Endometrial microvascular endothelial cells (primary cell): ENCODE measurements around the gene AHR. TPM values are rescaled to one million over a fixed set of nuclear protein-coding genes. Genes with fewer than 3 reads are reported as not detected.

Source experiments
- in situ Hi-C: cut with HindIII; loops from 2 replicates; pipeline ENCODE4 v1.10.0; 2017; ENCODE audit warnings: low sequenced_read_pairs, low pct_unique_long_range_greater_than_20kb; ENCODE audit errors: inconsistent ontology term
- total RNA-seq: library from RNA; depleted of rRNA; stranded (reverse); fragments of >200 nt; gene quantifications from one replicate; pipeline ENCODE4 v1.2.3, GENCODE V29; 2015; ENCODE audit errors: inconsistent ontology term

Gene AHR
- total RNA-seq, 1 donor from 2014 or later = 92.1 TPM

DNA sequence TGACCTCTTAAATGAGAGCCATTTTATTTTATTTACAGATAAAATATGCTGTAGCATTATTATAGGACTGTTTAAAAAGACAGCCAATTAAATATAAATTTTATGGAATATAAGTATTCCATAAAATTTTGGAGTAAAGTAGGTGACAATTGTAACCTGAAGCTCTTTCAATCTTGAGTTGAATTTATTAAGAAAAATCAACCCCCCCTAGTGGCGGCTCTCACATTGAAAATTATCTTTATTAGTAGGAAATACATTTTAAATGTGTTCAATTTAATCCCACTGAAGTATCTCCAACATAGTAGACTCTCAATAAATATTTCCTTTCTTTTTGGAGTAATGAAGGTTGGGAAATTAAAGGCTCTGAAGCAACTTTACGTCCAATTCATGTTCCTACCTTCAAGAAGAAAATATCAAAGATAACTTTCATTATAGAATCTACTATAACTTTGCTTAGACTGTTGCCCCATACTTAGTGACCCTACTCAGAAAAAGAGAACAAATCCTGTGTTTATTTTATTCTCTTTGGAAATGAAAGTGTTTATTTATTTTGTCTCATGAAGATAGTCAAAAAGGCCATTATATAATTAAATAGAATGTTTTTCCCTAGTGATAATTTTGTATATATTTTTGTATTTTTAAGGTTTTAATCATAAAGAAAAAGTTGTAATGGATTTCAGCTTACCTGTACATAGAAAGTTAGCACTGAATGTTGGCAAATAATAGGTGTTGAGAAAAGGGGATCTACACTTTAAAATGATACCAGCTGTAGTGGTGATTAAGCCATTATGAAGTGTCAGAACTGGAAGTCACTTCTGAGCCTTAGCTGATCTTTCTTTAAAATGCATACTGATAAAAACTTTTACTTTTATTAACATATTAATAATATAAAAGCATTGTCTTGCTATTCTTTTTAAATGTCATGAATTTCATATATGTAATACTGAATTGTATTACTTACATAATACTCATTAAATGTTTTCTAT lies 3.3 kb downstream of the AHR start:
- in situ Hi-C loops = no loop called here

DNA sequence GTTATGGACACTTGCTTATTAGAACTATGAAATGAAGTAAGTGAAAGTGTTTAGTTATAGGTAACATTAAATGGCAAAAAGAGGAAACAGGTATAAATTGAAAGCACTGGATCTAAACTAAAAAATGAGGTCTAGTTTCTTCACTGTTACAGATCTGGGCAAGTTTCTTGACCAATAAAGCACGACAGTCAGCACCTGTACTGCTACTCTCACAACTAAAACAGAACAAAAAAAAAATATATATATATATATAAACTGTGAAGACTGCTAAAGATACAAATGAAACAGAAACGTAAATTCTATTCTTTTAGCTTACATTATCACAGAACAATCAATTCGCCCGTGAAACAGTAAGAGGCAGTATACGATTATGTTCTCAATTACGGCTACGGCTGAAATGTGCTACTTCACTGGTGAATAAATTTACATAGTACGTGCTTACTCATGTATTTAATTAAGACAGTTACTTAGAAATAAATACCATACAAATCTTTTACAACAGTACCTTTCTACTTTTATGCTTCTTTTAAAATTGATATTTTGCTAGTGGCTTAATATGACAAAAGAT lies 4.2 kb downstream of the AHR start:
- in situ Hi-C loops = no loop called here

DNA sequence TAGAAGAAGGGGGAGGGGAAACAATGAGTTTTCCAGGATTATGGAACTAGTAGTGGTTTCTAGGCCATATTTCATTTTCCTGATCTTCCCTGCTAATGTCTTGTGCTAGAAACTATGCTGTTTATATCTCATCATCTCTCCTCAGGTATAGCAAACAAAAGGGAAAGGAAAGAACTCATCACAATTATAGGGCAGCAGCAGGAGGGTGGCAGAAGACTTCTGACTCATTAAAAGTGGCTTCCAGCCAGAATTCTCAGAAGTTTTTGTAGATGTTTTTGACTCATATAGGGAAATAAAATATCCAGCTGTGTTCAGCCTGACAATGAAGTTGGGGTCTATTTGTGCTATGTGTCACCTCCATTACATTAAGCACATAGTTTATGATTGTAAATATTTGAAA lies 6.5 kb downstream of the AHR start:
- in situ Hi-C loops = no loop called here

DNA sequence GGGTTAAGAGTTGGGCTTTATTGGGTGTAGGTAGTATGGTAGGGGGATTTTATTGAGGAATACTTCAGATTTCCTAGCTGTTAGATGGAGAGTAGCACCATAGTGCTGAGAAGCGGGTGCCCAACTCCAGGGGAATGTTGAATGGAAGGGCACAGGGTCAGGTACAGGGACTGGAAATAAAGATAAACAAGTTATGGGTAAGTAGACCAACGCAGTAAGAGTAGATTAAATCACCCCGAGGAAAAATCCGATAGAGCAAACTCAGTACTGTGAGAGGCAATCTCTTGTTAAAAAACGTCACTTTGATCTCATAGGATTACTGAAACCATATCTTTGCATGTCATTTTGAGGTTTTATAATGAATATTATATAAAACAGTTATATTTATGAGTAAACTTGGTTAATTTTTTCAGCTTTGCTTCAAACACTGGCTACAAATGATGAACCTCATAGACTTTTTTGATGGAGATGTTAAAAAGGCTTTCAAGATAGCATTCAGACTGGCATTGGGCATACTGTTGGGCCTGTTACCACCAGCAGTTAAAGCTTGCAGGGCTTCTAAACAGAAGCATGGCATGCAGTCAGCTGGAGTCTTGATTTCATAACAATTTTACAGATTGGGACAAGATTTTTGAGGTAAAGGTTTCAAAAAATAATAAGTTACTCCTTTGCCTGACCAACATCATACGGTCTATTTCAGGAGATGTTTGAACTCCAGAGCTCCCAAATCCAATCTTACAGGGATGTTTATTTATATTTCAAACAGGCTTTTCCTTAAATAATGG lies 7.1 kb downstream of the AHR start:
- in situ Hi-C loops = no loop called here

DNA sequence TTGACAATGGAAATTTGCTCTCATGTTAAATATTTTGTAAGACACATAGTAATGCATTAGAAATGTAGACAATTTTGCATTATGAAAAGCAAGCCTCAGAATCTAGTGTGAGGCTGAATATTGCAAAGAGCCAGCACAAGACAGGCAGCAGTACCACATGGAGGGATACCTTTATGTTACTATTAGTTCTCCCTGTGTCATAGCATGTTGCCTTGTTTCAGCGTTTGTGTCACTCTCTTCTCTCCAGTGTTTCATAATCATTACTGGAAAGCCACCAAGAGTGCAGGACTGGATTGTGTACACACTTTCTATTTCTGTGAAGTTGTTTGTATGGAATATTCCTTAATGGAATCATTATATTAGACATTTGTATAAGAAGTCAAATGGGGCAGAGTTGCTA lies 8.5 kb downstream of the AHR start:
- in situ Hi-C loops = no loop called here

DNA sequence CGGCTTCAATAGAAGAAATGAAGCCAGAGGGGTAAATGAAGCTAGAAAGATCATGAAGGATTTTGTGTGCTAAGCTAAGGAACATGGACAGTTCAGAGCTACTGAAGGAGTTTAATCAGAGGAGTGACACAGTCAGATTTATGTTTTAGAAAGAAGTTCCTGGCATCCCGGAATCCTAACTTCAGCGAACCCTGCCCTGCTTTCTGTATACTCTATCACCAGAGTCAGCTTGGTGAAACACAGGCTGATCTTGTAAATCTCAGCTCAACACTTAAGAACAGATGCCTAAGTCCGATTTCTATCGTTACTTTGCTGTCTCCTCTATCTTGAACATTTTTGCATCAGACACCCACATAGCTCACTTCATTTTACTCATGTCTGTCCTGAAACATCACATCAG lies 9.1 kb downstream of the AHR start:
- in situ Hi-C loops = no loop called here

DNA sequence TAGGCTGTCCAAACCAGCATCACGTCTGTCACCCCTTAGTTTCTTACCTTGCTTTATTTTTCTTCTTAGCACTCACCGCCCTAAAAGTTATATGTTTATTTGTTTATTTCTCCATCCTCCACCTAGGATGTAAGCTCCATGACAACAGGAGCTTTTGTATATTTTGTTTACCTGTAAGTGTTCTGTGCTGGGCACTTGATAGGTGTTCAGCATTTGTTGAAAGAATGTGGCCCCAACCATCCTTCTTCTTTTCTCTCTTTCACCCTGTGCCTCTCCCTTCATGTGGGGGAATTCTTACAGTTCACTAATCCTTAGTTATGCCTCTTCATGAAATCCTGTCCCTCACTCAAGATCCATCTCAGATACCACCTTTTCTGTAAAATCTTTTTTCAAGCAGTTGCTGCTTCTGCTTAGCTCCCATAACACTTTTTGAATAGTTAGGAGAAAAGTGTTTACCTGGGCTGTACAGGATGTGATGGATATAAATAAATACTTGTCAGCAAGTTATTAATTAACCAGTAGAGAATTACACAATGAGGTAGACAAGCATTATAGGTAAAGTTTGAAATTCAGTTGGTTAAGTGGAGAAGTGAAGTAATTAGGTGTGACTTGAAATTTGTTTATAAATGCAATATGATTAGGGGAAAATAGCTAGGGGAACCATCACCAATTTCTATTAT lies 9.7 kb downstream of the AHR start:
- in situ Hi-C loops = no loop called here

DNA sequence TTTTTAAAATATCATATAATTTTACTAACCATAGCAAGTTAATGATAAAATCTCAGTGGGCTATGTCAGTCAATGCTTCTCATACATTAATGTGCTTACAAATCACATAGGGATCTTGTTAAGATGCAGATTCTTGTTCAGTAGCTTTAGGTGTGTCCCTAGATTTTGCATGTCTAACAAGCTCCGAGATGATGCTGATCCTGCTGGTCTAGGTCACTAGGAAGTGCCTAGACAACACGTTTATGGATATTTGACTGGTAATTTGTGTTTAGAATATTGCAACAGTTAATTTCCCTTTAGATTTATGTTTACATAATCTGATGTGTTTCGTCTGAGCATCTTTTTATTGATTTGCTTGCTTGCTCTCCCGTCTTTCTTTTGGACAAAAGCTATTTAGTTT lies 12.7 kb downstream of the AHR start:
- in situ Hi-C loops = no loop called here

DNA sequence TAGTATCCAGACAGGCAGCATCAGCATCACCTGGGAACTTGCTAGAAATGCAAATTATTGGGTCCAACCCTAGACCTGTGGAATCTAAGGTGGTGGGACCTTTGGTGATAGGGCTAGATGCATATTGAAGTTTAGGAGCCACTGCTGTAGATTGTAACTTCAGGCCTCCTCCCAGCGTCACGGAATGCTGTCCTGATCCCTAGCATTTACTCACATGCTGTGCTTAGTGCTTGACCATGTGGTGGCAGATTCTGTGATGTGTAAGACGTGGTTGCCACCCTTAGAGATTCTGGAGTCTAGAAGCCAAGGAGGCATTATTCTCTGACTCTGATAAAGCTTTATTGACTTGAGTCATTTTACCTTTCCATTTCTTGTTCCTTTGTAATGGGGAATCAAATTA lies 13.5 kb downstream of the AHR start:
- in situ Hi-C loops = no loop called here

DNA sequence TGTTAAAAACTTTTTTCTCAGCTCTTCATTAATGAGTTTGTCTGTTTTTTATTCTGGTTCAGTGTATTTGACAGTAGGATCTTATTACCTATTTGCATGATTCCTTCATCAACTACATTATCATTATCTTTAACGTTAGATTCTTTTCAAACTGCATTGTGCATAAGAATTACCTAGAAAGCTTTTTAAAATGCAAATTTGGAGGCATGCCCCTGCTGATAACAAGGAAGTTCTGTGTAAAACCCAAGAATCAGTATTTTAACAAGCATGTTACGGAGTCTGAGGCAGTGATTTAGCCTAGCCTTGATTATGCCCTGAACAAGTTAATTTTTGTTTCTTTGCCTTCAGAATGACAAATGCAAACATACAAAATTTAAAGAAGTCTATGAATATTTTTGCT lies 14.2 kb downstream of the AHR start:
- in situ Hi-C loops = no loop called here

DNA sequence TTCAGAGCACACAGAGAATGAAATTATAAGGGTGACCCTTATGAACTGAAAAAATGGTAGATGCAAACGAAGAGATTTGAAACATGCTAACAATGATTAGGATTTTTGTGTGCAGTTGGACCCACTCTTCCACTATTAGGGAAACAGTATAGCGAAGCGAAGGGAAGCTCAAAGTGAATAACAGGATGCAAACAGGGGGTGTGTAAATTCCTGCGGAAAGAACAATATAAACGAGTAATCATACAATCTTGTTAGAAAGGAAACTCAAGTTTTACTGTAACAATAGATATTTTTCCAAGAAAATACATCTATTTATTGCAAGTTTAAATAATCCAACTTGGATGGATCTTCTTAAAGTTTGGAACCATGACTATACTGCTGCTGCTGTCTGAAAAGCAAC lies 14.7 kb downstream of the AHR start:
- in situ Hi-C loops = no loop called here

DNA sequence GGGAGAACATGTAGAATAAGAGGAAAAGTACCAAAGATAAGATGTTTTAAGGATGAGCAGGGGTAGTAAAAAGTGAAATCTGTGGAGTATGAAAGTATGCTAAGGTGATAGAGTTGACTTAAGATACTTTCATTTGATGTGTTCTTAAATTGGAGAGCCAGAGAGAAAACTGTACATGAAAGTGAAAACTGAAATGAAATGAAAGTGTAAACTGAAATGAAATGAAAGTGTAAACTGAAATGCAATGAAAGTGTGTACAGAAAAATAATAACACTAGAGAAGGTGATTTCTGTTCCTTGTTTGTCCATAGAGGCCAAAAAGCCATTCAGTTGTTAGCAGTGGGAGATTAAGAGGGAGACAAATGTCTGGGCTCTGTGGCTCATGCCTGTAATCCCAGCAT lies 17.5 kb downstream of the AHR start:
- in situ Hi-C loops = no loop called here

DNA sequence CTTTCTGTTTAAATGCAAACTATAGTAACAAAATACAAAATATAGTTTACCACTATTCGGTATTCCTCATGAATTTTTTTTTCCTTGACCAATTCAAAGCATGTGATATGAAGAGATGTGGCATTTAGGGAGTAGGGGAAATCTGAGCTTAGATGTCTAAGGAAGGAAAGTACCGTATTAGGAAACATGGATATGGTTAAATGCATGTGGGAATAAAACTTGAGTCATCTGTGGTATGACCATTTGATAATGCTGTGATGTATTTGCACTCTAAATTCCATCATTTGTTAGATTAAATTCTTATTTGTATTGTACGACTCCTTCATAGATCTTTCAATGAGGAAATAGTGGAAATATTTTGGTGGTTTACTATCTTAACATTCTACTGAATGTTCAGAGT lies 19.7 kb downstream of the AHR start:
- in situ Hi-C loops = no loop called here

DNA sequence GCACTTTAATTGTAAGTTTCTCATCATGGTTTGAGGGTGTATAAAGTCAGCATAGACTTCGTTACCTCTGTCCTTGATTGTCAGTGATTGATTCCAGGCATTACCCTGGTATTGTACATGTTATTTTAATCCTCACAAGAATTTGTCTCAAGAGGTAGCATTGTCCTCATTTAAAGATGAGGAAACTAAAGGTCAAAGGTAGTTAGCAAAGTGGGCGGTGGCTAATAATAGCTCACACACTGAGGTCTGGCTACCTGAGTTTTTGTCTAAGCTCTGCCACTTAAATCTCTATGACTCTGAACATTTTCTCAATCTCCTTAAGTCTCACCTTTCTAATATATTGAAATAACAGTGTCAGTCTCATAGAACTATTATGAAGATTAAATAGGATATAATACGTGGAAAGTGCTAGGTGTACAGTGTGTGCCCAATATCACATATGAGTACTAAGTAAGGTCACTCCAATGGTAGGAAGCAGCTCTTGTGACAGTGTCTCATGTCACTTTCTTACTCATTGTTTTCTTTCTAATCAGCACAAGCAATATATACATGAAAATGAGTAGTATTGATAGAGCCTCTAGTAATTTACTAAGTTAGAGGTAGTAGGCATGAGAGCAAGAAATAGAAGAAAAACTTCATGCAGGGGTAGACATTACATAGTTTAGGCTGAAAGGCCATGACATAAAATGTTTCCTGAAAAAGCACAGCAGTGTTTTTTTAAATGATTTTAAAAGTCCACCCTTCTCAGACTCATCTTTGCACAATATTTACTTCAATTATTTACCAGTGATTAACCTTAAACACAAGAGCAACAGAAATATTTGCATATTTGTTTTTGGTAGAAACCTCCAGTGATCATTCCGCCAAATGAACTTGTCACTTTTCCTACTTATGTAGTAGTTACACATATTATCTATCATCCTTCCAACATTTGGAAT lies 21.0 kb downstream of the AHR start:
- in situ Hi-C loops = no loop called here

DNA sequence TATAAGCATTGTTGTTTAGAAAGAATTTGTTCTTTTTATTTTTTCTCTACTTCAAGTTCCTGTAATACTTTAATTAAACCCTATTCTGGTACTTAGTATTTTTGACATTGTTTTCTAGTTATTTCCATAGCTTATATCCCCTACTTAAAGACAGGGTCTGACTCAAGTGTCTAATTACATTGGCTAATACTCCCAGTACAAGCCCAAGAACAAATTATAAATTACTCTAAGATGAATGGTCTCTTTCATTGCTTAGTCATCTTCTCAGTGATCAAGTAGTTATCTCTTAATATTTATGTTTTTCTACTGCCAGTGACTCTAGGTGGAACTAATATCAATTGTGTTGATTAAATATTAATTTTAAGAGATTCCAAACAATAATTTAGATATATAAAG lies 21.6 kb downstream of the AHR start:
- in situ Hi-C loops = no loop called here

DNA sequence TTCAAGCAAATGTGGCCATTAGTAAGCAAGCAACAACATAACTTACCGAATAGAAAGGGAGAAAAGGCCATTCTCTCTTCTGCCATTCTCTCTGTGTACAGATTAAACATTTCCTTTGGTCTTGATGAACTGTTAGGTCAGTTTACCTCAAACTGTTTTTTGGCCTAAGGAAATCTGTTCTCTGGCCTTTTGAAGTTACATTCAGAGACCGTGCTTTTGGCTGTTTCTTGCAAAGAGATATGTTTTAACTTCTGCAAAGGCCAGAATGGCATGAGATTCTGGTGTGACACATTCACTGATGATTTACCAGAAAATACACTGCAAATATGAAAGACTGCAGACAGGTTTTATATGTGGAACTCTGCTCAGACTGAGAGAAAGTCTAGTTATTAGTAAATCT lies 22.2 kb downstream of the AHR start:
- in situ Hi-C loops = no loop called here

DNA sequence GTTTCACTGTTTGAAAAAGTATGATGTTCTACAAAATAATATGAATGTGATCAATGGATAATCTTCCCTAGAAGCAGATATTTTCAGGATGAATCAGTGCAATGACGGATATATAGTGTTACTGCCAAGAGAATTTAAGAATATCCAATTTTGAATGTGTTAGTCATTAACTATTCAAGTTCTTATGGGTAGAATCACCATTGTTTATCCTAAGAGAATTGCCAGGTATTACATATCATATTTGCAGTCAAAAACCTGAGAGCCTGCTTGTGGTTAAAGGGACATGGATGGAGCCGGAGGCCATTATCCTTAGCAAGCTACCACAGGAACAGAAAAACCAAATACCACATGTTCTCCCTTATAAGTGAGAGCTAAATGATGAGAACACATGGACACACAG lies 26.9 kb downstream of the AHR start:
- in situ Hi-C loops = no loop called here

DNA sequence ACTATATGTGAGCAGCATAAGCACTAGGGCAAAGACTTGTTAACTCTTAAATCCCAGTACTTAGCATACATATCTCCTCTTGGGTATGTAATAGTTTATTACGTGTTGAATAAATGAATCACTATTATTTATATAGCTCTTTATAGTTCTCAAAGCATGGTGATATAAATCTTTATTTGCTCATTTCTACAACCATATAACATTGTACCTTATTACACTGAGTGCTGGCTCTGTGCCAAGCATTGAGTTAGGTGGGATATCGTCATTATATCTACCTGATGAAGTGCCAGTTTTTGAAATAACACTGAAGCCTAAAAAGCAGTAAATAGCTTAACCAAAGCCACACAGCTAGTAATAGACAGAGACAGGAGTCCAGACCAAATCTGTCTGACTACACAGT lies 27.9 kb downstream of the AHR start:
- in situ Hi-C loops = no loop called here
